IMR-90 (cell line): ENCODE data around the gene KCNMA1.

Experiments used
- CTCF ChIP-seq: conservative IDR thresholded peaks from 2 replicates; pipeline ENCODE4 v1.5.1; 2012; ENCODE audit warnings: mild to moderate bottlenecking, low read depth, low read length, improper control_type of control experiment
- MAZ ChIP-seq: IDR thresholded peaks from 2 replicates; pipeline ENCODE4 v1.6.1; 2012; ENCODE audit warnings: low read depth, mild to moderate bottlenecking, low read length, improper control_type of control experiment, moderate library complexity, borderline replicate concordance
- NFE2L2 ChIP-seq: fragments of 150-350 bp; IDR thresholded peaks from 2 replicates; pipeline ENCODE4 v1.6.1; 2016; ENCODE audit warnings: low read depth, mild to moderate bottlenecking, low read length
- POLR2A ChIP-seq: IDR thresholded peaks from 2 replicates; pipeline ENCODE4 v1.6.1; 2012; ENCODE audit warnings: mild to moderate bottlenecking, low read depth, low read length
- SMC3 ChIP-seq: fragments of 150-350 bp; IDR thresholded peaks from 2 replicates; pipeline ENCODE4 v1.6.1; 2016; ENCODE audit warnings: low read depth, mild to moderate bottlenecking, antibody characterized with exemption, low read length, moderate library complexity

- TF ChIP-seq NFE2L2 (peak; percentile 62), CTCF (no peak), POLR2A (no peak), SMC3 (no peak), MAZ (no peak)
Measured at GRCh38 chr10:77592946-77593636, 44.5 kb downstream of the KCNMA1 start.
